ENCODE results near the gene ZMAT5. TPM values are rescaled to one million over a fixed set of nuclear protein-coding genes. Genes with fewer than 3 reads are reported as not detected.

ZMAT5 gene
- total and polyA plus RNA-seq, 10 of the 15 experiments (the other 5 are each of a cell fraction or from before 2014, with no cell fraction given), result 2.3 to 43.0 (median 21.9) TPM

DNA sequence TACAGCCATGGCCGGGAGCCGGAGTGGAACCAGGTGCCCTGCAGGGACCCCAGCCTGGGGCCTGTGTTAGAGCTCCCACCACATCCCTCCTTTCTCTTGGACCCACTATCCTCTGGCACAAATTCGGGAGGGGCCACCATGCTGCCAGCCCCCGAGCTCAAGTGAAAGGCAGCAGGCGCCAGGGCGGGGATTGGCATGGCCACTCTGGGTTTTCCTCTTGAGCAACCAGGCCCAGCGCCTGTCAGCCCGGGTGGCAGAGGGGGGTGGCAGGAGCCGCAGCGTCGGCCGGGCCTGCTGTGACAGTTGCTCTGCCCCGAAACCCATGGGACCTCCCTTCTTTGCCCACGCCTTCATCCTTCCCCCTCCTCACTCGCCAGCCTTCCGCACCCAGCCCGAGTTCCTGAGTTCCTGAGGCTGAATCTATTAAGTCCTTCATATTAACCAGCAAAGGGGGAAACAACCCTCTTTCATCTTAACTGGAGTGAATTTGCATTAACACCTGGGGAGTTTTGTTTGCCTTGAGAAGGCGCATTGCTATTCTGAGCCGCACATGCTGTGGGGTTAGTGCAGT lies 63.8 kb downstream of the ZMAT5 start:
- H3K27me3 ChIP-seq (replicated peaks in 1 of 2; ENCODE audit: control insufficient read depth in 2 of 2, insufficient read depth in 2 of 2, low read length in 1 of 2), result no peaks in the 10 kb centered on the region
- H4K20me1 ChIP-seq (ENCODE audit: control insufficient read depth, insufficient read depth), result no peaks in the 10 kb centered on the region
- no peak overlapping the region for H3K4me3 ChIP-seq
- CTCF ChIA-PET, result interaction anchor here (1.2 kb wide), 1 partner anchor 67 kb away, joined by 3 read pairs; no protein-coding TSS in a partner anchor
- WGBS (ENCODE audit: insufficient coverage, insufficient replicate concordance, low lambda C conversion rate, missing lambda C conversion rate), result 8% methylated on average over 19 of the region's 19 CpGs
- no peak overlapping the region for H3K27ac ChIP-seq (ENCODE audit: control insufficient read depth, insufficient read depth)
- H3K36me3 ChIP-seq (ENCODE audit: control insufficient read depth in 2 of 2, insufficient read depth in 2 of 2, low read length in 1 of 2), result no peaks in the 10 kb centered on the region
- RAD21 ChIA-PET (ENCODE audit: unreplicated experiment), result interaction anchor here (1.0 kb wide), 1 partner anchor 386 kb away, joined by 3 read pairs; no protein-coding TSS in a partner anchor
- in situ Hi-C loops (cut with MboI) (no loop called here), intact Hi-C loops (cut with micrococcal nuclease; ENCODE audit: unreplicated experiment) (no loop called here)
- no TSS peak for BruUV-seq (replicated peaks)
- no peak overlapping the region for H3K4me2 ChIP-seq (ENCODE audit: control insufficient read depth, insufficient read depth)
- H3K4me1 ChIP-seq (ENCODE audit: control insufficient read depth, insufficient read depth, low read length), result 0 out of 2 replicates have a peak, but pooled peaks cover 3% of the 10 kb centered on the region
- no peak for TF ChIP-seq SRF (IDR thresholded peaks at IDR 0.05; ENCODE audit: low read depth in 2 of 2, low read length in 2 of 2)
- no peak for TF ChIP-seq ATF2 (IDR thresholded peaks at IDR 0.05; ENCODE audit: low read length)
- no peak for TF ChIP-seq RBBP5 (conservative IDR thresholded peaks at IDR 0.05)
- TF ChIP-seq, protein P1, sequence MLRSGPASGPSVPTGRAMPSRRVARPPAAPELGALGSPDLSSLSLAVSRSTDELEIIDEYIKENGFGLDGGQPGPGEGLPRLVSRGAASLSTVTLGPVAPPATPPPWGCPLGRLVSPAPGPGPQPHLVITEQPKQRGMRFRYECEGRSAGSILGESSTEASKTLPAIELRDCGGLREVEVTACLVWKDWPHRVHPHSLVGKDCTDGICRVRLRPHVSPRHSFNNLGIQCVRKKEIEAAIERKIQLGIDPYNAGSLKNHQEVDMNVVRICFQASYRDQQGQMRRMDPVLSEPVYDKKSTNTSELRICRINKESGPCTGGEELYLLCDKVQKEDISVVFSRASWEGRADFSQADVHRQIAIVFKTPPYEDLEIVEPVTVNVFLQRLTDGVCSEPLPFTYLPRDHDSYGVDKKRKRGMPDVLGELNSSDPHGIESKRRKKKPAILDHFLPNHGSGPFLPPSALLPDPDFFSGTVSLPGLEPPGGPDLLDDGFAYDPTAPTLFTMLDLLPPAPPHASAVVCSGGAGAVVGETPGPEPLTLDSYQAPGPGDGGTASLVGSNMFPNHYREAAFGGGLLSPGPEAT (IDR thresholded peaks at IDR 0.05; ENCODE audit: low read depth), result no peak
- TF ChIP-seq, protein P2, sequence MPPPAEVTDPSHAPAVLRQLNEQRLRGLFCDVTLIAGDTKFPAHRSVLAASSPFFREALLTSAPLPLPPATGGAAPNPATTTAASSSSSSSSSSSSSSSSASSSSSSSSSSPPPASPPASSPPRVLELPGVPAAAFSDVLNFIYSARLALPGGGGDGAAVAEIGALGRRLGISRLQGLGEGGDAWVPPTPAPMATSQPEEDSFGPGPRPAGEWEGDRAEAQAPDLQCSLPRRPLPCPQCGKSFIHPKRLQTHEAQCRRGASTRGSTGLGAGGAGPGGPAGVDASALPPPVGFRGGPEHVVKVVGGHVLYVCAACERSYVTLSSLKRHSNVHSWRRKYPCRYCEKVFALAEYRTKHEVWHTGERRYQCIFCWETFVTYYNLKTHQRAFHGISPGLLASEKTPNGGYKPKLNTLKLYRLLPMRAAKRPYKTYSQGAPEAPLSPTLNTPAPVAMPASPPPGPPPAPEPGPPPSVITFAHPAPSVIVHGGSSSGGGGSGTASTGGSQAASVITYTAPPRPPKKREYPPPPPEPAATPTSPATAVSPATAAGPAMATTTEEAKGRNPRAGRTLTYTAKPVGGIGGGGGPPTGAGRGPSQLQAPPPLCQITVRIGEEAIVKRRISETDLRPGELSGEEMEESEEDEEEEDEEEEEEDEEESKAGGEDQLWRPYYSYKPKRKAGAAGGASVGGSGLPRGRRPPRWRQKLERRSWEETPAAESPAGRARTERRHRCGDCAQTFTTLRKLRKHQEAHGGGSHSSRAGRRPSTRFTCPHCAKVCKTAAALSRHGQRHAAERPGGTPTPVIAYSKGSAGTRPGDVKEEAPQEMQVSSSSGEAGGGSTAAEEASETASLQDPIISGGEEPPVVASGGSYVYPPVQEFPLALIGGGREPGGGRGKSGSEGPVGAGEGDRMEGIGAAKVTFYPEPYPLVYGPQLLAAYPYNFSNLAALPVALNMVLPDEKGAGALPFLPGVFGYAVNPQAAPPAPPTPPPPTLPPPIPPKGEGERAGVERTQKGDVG (CRISPR knock-in tag; IDR thresholded peaks at IDR 0.05), result no peak
- TF ChIP-seq MEF2A (IDR thresholded peaks at IDR 0.05; ENCODE audit: insufficient read depth, low read depth, low read length), result no peak
- TF ChIP-seq ZSCAN29 (IDR thresholded peaks at IDR 0.05), result no peak
- no peak for TF ChIP-seq MTA2 (IDR thresholded peaks at IDR 0.05; ENCODE audit: low read depth)
- no peak for TF ChIP-seq BACH1 (IDR thresholded peaks at IDR 0.05; ENCODE audit: borderline replicate concordance)
- TF ChIP-seq, protein P3, sequence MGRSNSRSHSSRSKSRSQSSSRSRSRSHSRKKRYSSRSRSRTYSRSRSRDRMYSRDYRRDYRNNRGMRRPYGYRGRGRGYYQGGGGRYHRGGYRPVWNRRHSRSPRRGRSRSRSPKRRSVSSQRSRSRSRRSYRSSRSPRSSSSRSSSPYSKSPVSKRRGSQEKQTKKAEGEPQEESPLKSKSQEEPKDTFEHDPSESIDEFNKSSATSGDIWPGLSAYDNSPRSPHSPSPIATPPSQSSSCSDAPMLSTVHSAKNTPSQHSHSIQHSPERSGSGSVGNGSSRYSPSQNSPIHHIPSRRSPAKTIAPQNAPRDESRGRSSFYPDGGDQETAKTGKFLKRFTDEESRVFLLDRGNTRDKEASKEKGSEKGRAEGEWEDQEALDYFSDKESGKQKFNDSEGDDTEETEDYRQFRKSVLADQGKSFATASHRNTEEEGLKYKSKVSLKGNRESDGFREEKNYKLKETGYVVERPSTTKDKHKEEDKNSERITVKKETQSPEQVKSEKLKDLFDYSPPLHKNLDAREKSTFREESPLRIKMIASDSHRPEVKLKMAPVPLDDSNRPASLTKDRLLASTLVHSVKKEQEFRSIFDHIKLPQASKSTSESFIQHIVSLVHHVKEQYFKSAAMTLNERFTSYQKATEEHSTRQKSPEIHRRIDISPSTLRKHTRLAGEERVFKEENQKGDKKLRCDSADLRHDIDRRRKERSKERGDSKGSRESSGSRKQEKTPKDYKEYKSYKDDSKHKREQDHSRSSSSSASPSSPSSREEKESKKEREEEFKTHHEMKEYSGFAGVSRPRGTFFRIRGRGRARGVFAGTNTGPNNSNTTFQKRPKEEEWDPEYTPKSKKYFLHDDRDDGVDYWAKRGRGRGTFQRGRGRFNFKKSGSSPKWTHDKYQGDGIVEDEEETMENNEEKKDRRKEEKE (IDR thresholded peaks at IDR 0.05), result no peak
- no peak for TF ChIP-seq IRF4 (IDR thresholded peaks at IDR 0.05; ENCODE audit: low read depth, low read length)
- TF ChIP-seq CHD2 (IDR thresholded peaks at IDR 0.05; ENCODE audit: borderline replicate concordance, low read depth, low read length), result no peak
- TF ChIP-seq USF1 (IDR thresholded peaks at IDR 0.05; ENCODE audit: borderline replicate concordance, extremely low read length, insufficient read depth, low read depth, low read length), result no peak
- H3K9ac ChIP-seq (ENCODE audit: control insufficient read depth, insufficient read depth, low read length), result no peak overlapping the region
- H3K9me3 ChIP-seq (replicated peaks; ENCODE audit: control insufficient read depth, insufficient read depth, low read length), result no peaks in the 10 kb centered on the region
- FAIRE-seq (no peak), DNase-seq (ENCODE audit: low read depth, low spot score) (no peak), ATAC-seq (no peak)
- SMC1A ChIA-PET (ENCODE audit: uncharacterized antibody, unreplicated experiment), result no interaction called here
- POLR2A ChIA-PET, result no interaction called here
- H2AFZ ChIP-seq (ENCODE audit: control insufficient read depth, low read depth, low read length), result no peak overlapping the region
- no peaks in the 10 kb centered on the region for H3K79me2 ChIP-seq (ENCODE audit: control insufficient read depth, insufficient read depth, low read length)

Data from GM12878 (cell line).